ENCODE results near the gene AUTS2. TPM values are rescaled to one million over a fixed set of nuclear protein-coding genes. Genes with fewer than 3 reads are reported as not detected.

Gene AUTS2
- polyA plus RNA-seq, 1 experiment, result 0.54 TPM

- no peak for DNase-seq (ENCODE audit: low read depth)
- no peak for TF ChIP-seq CTCF (IDR thresholded peaks at IDR 0.05; ENCODE audit: insufficient read depth, low read depth, low read length)
- no peak overlapping the region for H3K4me3 ChIP-seq (ENCODE audit: low read depth, low read length)
- no peaks in the 10 kb centered on the region for H3K27me3 ChIP-seq (ENCODE audit: control insufficient read depth, insufficient read depth, low read length)
- ChIA-PET POLR2A (no interaction called here), CTCF (no interaction called here)
- no peaks in the 10 kb centered on the region for H3K36me3 ChIP-seq (ENCODE audit: control insufficient read depth, insufficient read depth, low read length)
Observed at GRCh38 chr7:69710768-69711438, 112.6 kb downstream of the AUTS2 start.

- TF ChIP-seq CTCF (IDR thresholded peaks at IDR 0.05; ENCODE audit: insufficient read depth, low read depth, low read length), result no peak
- no peak for DNase-seq (ENCODE audit: low read depth)
Observed at GRCh38 chr7:69714886-69715576, 116.8 kb downstream of the AUTS2 start.

GRCh38 chr7:69717221-69717620 lies 118.9 kb downstream of the AUTS2 start:
- Histone ChIP-seq H3K36me3 (ENCODE audit: control insufficient read depth, insufficient read depth, low read length) (no peaks in the 10 kb centered on the region), H3K27me3 (ENCODE audit: control insufficient read depth, insufficient read depth, low read length) (no peaks in the 10 kb centered on the region), H3K4me3 (ENCODE audit: low read depth, low read length) (no peak overlapping the region)
- no peak for DNase-seq (ENCODE audit: low read depth)
- ChIA-PET POLR2A (no interaction called here), CTCF (interaction anchor here (1.0 kb wide), 1 partner anchor 9 kb away, joined by 3 read pairs; no protein-coding TSS in a partner anchor)
- TF ChIP-seq CTCF (IDR thresholded peaks at IDR 0.05; ENCODE audit: insufficient read depth, low read depth, low read length), result no peak

More at GRCh38 chr7:69714886-69715576, 116.8 kb downstream of the AUTS2 start:
- Histone ChIP-seq H3K36me3 (ENCODE audit: control insufficient read depth, insufficient read depth, low read length) (no peaks in the 10 kb centered on the region), H3K4me3 (ENCODE audit: low read depth, low read length) (no peak overlapping the region), H3K27me3 (ENCODE audit: control insufficient read depth, insufficient read depth, low read length) (no peaks in the 10 kb centered on the region)
- ChIA-PET CTCF (no interaction called here), POLR2A (no interaction called here)

GRCh38 chr7:69719717-69720116 lies 121.4 kb downstream of the AUTS2 start:
- CTCF ChIA-PET, result no interaction called here

More at GRCh38 chr7:69719717-69720116, 121.4 kb downstream of the AUTS2 start:
- DNase-seq (ENCODE audit: low read depth), result no peak
- H3K4me3 ChIP-seq (ENCODE audit: low read depth, low read length), result no peak overlapping the region
- H3K36me3 ChIP-seq (ENCODE audit: control insufficient read depth, insufficient read depth, low read length), result no peaks in the 10 kb centered on the region
- no peak for TF ChIP-seq CTCF (IDR thresholded peaks at IDR 0.05; ENCODE audit: insufficient read depth, low read depth, low read length)
- POLR2A ChIA-PET, result no interaction called here
- H3K27me3 ChIP-seq (ENCODE audit: control insufficient read depth, insufficient read depth, low read length), result no peaks in the 10 kb centered on the region

Measured in BJ (cell line).